ENCODE data around the gene CLPX.
"Not testable (repeated sequence)": the region's sequence is repeated elsewhere in the genome, so short reads cannot be mapped to it uniquely, and the experiment has no call there.

The CLPX gene

DNA sequence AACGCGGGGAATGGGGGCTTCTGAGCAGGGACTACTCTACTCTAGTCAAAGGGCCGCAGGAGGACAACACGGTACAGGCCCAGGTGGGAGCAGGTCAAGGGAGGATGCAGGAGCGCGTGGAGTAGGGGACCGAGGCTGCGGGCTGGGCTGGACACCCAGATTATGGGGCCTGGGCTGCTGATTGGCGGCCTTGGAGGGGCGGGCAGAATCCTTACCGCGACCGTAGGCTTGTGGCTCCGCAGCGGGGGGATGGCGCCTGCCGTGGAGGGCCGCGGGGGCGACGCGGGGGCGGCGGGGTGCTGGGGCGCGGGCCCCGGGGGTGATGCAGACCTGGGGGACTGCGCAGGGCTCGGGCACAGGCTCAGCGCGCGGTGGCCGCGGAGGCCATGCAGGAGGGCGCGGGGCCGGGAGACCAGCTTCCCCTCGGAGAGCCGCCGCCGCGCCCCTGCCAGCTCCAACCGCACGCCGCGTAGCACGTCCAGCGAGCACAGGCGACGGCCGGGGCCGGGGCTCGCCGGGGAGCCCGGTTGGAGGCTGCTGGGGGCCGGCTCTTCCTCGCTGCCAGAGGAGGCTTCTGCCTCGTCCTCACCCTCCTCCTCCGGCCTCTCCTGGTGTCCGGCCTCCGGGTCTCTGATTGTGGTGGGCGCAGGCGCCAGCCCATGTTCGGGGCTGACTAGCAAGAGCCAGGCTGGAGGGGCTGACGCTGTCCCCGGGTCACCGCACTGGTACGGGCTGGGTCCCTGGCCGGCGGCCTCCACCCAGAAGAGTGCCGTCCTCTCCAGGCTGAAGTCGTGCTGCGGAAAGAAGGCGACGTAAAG, 83.0 kb downstream of the CLPX start:
- peak; percentile 75 for DNase-seq (ENCODE audit: low spot score)

DNA sequence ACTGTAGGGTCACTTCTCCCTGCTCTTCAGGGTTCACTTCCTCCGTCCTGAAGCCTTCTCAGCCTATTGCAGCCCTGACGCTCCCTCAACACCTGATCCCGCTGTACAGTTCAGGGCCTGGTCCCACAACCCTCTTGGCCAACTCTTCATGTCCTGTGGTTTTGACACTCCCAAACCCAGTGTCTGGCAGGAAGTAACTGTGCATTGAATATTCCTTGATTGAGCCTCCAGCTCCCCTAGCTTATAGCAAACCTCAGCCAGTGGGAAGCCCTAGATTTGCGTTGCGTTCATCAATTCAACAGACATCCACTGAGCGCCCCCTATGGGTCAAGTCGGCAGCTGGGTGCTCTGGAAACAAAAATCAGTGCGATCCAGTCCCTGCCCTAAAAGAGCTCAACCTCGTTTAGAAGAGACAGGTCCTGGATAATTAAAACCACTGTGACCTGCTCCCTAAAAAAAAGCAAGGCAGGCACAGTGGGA, 83.7 kb downstream of the CLPX start:
- DNase-seq (ENCODE audit: low spot score) = peak; percentile 88

GRCh38 chr15:65100442-65100841, 84.7 kb downstream of the CLPX start:
- no peak for DNase-seq (ENCODE audit: low spot score)

GRCh38 chr15:65099801-65100200, 85.3 kb downstream of the CLPX start:
- DNase-seq (ENCODE audit: low spot score) = not testable (repeated sequence)

- no peak for DNase-seq (ENCODE audit: low spot score)
Observed at GRCh38 chr15:65099336-65099735, 85.8 kb downstream of the CLPX start.
